ENCODE results near the gene PAIP1.

Gene PAIP1

DNA sequence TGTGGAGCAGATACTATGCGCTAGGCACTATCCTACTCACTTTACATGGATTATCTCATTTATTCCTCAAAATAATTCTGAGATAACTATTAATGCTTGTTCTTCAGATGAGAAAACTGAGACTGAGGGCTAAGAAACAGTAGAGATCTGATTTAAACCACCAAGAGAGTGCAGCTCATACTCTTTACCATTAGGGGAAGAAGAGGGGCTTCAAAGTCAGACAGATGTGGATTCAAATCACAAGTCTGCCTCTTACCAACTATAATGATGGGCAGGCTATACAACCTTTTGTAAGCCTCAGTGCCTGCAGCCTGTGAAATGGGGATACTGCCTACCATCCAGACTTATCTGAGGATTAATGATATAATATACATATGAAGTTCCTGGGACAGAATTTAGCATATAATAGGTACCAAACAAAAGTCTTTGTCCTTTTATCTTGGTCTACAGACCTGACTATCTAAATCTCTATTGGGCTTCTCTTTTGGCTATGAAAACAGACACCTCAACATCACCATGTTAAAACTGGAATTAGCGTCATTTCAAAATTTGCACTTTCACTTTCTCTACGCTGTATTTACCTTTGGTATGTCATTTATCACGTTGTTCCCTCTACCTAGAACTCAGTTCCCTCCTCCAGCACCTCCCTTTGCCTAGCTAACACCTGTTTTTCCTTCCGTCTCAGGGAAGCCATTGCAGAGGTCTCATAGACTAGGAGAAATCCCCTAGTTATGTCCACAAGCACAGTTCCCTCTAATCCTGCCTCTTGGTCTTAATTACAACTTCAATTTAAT, 59.4 kb downstream of the PAIP1 start:
- TF ChIP-seq EZH2 (IDR thresholded peaks at IDR 0.05; ENCODE audit: borderline replicate concordance, low read depth, low read length, severe bottlenecking), result no peak
- TF ChIP-seq, protein P1, sequence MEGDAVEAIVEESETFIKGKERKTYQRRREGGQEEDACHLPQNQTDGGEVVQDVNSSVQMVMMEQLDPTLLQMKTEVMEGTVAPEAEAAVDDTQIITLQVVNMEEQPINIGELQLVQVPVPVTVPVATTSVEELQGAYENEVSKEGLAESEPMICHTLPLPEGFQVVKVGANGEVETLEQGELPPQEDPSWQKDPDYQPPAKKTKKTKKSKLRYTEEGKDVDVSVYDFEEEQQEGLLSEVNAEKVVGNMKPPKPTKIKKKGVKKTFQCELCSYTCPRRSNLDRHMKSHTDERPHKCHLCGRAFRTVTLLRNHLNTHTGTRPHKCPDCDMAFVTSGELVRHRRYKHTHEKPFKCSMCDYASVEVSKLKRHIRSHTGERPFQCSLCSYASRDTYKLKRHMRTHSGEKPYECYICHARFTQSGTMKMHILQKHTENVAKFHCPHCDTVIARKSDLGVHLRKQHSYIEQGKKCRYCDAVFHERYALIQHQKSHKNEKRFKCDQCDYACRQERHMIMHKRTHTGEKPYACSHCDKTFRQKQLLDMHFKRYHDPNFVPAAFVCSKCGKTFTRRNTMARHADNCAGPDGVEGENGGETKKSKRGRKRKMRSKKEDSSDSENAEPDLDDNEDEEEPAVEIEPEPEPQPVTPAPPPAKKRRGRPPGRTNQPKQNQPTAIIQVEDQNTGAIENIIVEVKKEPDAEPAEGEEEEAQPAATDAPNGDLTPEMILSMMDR (IDR thresholded peaks at IDR 0.05; ENCODE audit: borderline replicate concordance, extremely low read depth, low read length, poor library complexity, severe bottlenecking), result no peak
- H3K27ac ChIP-seq (ENCODE audit: low read length), result no peak overlapping the region
- peaks cover 57% of the 10 kb centered on the region for H3K36me3 ChIP-seq (ENCODE audit: insufficient read depth, low read length)
- H3K9me3 ChIP-seq (ENCODE audit: insufficient read depth, low read length, severe bottlenecking), result no peaks in the 10 kb centered on the region
- ATAC-seq (ENCODE audit: insufficient read depth, low read depth) (peak; percentile 37; the same call in 1 of the 3 replicates), DNase-seq (no peak)
- no peaks in the 10 kb centered on the region for H3K79me2 ChIP-seq (ENCODE audit: insufficient read depth, low read length)
- no peaks in the 10 kb centered on the region for H3K4me1 ChIP-seq (ENCODE audit: insufficient read depth, low read length)
- no peak overlapping the region for H2AFZ ChIP-seq (ENCODE audit: low read depth, low read length)
- H3K9ac ChIP-seq (ENCODE audit: low read depth, low read length), result no peak overlapping the region
- H3K27me3 ChIP-seq (ENCODE audit: insufficient read depth, low read length, poor library complexity), result no peaks in the 10 kb centered on the region
- no peaks in the 10 kb centered on the region for H4K20me1 ChIP-seq (ENCODE audit: insufficient read depth, low read length)
- H3K4me3 ChIP-seq (ENCODE audit: low read depth in 1 of 2, low read length in 2 of 2), result no peak overlapping the region
- H3K4me2 ChIP-seq (ENCODE audit: insufficient read depth, low read length), result no peak overlapping the region

DNA sequence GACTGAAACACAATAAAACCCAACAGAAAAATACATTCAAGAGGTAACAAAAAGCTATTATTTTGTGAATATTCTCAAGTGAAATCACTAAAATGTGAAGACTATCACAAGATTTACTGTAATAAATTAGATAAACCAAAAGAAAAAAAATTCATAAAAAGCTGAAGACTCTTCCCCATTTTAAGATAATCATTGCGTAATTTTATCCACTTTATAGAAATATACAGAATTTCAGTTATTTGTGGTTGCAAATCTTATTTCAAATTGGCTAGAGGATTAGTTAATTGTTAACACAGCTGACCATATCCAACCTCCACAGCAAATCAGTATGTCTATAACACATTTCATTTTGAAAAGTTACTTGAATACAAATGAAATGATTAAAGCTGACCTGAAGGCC, 65.6 kb downstream of the PAIP1 start:
- Histone ChIP-seq H3K36me3 (ENCODE audit: insufficient read depth, low read length) (peaks cover 67% of the 10 kb centered on the region; the same call in 1 of the 2 replicates), H3K4me1 (ENCODE audit: insufficient read depth, low read length) (no peaks in the 10 kb centered on the region), H3K79me2 (ENCODE audit: insufficient read depth, low read length) (no peaks in the 10 kb centered on the region), H3K9me3 (ENCODE audit: insufficient read depth, low read length, severe bottlenecking) (no peaks in the 10 kb centered on the region), H3K4me2 (ENCODE audit: insufficient read depth, low read length) (no peak overlapping the region), H3K9ac (ENCODE audit: low read depth, low read length) (no peak overlapping the region), H2AFZ (ENCODE audit: low read depth, low read length) (no peak overlapping the region), H3K27ac (ENCODE audit: low read length) (no peak overlapping the region), H4K20me1 (ENCODE audit: insufficient read depth, low read length) (no peaks in the 10 kb centered on the region), H3K4me3 (ENCODE audit: low read depth in 1 of 2, low read length in 2 of 2) (no peak overlapping the region), H3K27me3 (ENCODE audit: insufficient read depth, low read length, poor library complexity) (no peaks in the 10 kb centered on the region)
- no peak for TF ChIP-seq EZH2 (IDR thresholded peaks at IDR 0.05; ENCODE audit: borderline replicate concordance, low read depth, low read length, severe bottlenecking)
- TF ChIP-seq, protein P1 (IDR thresholded peaks at IDR 0.05; ENCODE audit: borderline replicate concordance, extremely low read depth, low read length, poor library complexity, severe bottlenecking), result no peak
- ATAC-seq (ENCODE audit: insufficient read depth, low read depth) (no peak), DNase-seq (no peak)

DNA sequence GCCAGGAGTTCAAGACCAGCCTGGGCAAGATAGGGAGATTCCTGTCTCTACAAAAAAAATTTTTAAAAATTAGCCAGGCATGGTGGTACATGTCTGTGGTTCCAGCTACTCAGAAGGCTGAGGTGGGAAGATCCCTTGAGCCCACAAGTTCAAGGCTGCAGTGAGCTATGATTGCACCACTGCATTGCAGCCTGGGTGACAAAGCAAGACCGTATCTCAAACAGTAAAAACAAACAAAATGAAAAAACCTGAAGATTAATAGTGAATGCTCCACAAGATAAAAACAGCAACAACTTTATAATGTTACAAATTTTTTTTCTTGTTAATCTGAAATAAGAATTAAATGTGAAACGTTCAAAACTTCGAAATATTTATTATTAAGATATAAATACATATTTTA, 70.5 kb downstream of the PAIP1 start:
- no peak for ATAC-seq (ENCODE audit: insufficient read depth, low read depth)
- H3K9ac ChIP-seq (ENCODE audit: low read depth, low read length), result no peak overlapping the region
- TF ChIP-seq EZH2 (IDR thresholded peaks at IDR 0.05; ENCODE audit: borderline replicate concordance, low read depth, low read length, severe bottlenecking), result no peak
- TF ChIP-seq, protein P1 (IDR thresholded peaks at IDR 0.05; ENCODE audit: borderline replicate concordance, extremely low read depth, low read length, poor library complexity, severe bottlenecking), result no peak
- peaks cover 37% of the 10 kb centered on the region; the same call in 1 of the 2 replicates for H3K36me3 ChIP-seq (ENCODE audit: insufficient read depth, low read length)
- no peak for DNase-seq
- H3K79me2 ChIP-seq (ENCODE audit: insufficient read depth, low read length), result peaks cover 26% of the 10 kb centered on the region
- H3K4me1 ChIP-seq (ENCODE audit: insufficient read depth, low read length), result peaks cover 34% of the 10 kb centered on the region
- no peak overlapping the region for H2AFZ ChIP-seq (ENCODE audit: low read depth, low read length)
- H3K4me2 ChIP-seq (ENCODE audit: insufficient read depth, low read length), result no peak overlapping the region
- H4K20me1 ChIP-seq (ENCODE audit: insufficient read depth, low read length), result no peaks in the 10 kb centered on the region
- H3K27me3 ChIP-seq (ENCODE audit: insufficient read depth, low read length, poor library complexity), result no peaks in the 10 kb centered on the region
- no peak overlapping the region for H3K4me3 ChIP-seq (ENCODE audit: low read depth in 1 of 2, low read length in 2 of 2)
- no peaks in the 10 kb centered on the region for H3K9me3 ChIP-seq (ENCODE audit: insufficient read depth, low read length, severe bottlenecking)
- H3K27ac ChIP-seq (ENCODE audit: low read length), result no peak overlapping the region
